ENCODE results near the gene OTOG.
A peak's percentile ranks its signal among the peaks of the same experiment; 100 is the strongest.

OTOG gene

DNA sequence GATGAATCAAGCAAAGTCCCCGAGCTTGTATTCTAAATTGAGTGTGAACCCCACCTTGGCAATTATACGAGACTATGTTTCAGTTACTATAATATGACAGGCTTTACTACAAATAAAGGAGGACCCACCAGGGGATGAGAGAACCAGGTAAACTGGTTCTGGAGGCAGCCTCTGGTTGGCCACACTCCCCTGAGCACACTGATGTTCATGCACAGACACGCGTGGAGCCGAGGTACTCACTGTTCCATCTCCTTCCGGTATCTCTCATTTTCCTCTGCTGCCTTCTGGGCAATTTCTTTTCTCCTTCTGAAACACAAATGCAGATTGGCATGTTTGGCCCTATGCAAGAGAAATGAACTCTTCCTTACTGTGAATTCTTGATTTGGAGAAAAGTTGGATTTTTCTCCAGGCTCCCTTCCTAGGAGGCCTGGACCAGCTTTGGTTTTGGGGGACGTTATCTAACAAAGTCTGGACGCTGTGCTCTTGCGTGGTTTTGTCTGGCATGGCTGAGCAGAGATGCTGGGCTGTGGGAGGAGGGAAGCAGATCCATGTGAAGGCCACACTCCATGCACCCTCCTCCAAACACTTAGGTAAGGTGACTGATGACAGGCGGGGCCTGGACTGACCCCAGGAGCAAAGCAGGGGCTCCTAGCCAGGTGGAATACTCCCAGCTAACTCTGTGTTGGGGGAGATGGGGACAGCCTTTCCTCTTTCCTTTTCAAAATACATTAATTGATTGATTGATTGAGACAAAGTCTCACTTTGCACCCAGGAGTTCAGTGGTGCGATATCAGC is 25.8 kb upstream of the OTOG start:
- no peak for DNase-seq

DNA sequence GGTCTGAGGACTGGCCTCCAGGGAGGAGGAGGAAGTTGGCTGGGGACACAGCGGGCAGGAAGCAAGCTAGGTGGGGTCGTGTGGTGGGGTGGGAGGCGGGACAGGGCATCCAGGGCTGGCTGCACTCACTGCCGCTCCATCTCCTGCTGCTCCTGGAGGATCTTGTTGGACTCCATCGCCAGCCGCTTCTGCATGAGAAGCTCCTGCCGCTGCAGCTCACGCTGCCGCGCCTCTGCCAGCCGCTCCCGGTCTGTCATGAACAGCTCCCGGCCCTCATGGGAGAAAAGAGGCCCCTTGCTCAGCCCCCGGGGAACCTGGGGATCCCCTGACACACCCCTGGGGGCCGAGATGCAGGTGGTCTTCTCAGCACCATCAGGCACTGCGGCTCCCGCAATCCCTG is 24.4 kb upstream of the OTOG start:
- DNase-seq = no peak

DNA sequence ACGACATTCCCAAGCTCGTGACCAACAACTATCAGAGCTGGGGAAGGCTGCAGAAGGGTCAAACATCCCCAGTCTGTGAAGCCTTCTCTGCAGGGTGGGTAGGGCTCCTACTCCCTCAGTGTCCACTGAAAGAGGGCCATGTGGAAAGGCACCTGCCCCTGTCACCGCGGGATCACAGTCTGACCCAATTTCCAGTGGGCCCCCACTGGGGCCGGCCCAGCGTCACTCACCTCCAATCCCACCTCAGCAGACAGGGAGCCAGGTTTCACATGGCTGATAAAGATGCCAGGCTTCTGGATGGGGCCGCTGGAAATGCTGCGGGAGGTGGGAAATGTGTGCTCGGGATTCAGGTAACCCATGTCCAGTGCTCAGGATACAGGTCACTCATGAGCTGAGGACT is 22.8 kb upstream of the OTOG start:
- no peak for DNase-seq

DNA sequence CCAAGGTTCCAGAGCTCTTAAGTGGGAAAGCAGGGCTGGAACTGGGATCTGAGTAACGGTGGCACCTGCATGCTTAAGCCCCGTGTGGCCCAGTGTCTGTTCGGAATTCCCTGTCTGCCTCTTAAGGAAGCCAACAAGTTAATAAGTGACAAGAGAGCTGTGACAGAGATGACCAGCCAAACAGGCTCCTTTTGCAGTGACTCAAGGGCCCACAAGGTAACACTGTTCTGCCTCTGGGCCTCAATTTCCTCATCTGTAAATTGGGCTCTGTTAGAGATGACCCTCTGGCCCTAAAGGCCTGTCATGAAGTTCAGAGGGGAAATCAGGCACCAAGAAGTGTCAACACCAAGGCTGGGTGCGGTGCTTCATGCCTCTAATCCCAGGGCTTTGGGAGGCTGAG is 21.5 kb upstream of the OTOG start:
- DNase-seq = no peak

DNA sequence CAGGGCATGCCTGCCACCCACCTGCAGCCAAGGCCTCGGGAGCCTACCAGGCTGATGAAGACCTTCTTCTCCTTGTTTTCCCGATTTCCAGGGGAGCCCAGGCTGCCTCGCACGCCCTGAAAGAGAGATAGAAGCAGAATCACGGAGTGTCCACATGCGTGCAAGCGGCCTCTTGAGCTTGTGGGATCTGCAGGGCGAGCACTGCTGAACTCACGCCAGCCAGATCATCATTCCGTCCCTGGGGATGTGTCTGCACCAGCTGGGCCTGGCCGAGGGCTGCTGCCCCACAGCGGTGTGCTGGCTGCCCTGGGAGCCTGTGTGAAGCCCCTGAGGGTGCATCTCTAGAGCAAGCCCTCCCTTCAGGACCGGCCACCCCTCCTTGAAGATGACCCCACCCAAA is 20.7 kb upstream of the OTOG start:
- DNase-seq = no peak

DNA sequence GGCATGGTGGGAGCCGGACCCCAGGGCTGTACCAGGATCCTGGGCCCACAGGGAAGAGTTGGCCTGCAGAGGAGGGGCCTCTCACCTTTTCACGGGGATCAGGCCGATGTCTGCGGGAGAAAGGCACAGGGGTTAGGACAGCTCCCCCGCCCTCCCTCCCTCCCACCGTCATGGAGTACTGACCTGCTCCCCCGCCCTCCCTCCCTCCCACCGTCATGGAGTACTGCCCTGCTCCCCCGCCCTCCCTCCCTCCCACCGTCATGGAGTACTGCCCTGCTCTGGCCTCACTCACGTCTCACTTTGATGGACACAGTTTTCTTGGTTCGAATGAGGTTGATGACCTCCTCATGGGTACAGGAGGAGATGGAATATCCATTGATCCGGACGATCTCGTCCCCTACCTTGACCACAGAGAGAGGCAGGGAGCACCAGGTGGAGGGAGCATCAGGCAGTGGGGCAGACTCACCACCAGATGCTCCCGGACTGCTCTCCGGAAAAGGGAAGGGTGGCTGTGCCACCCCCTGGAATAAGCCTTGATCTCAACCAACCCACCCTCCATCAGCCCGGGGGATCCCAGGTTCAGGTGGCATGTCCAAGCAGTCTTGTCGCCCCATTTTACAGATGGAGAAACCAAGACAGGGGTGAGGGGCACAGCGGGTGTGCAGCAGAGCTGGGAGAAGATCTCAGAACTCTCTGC is 20.0 kb upstream of the OTOG start:
- no peak for DNase-seq

DNA sequence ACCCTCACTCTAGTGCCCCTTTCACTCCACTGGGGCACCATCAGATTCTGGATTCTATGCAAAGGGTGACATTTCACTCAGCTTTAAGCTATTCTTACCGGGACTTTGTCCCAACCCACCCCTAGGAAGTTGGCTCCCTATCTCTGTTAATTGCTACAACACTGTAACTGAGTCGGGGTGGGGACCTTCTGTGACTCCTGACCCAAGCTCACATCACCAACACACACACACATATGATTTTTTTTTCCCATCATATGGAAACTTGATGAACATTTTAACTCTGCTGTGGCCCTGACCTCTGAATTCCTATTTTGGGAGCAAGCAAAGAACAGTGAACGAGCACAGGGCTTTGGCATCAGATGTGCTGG is 19.4 kb upstream of the OTOG start:
- DNase-seq = no peak

DNA sequence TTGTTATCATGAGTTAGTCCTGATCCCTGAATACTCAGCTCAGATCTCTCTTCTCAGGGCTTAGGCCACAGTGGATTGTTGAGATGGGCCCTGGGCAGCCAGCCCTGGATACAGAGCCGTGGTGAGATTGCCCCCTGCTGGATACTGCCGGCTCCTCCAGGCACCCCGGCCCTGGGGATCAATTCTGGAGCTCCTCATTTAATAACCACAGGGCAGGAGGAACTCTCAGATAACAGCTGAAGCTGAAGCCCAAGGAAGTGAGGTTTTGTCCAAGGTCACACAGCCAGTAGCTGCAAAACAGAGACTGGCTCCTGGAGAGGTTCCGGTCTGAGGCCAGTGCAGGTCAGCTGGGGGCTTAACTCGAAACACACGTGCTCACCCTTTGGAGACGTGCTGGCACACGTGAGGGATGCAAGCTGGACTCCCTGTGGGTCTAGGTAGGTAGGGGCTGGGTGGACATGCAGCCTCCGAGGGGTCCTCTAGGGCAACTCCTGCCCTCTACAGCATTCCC is 18.8 kb upstream of the OTOG start:
- peak; percentile 54 for DNase-seq

DNA sequence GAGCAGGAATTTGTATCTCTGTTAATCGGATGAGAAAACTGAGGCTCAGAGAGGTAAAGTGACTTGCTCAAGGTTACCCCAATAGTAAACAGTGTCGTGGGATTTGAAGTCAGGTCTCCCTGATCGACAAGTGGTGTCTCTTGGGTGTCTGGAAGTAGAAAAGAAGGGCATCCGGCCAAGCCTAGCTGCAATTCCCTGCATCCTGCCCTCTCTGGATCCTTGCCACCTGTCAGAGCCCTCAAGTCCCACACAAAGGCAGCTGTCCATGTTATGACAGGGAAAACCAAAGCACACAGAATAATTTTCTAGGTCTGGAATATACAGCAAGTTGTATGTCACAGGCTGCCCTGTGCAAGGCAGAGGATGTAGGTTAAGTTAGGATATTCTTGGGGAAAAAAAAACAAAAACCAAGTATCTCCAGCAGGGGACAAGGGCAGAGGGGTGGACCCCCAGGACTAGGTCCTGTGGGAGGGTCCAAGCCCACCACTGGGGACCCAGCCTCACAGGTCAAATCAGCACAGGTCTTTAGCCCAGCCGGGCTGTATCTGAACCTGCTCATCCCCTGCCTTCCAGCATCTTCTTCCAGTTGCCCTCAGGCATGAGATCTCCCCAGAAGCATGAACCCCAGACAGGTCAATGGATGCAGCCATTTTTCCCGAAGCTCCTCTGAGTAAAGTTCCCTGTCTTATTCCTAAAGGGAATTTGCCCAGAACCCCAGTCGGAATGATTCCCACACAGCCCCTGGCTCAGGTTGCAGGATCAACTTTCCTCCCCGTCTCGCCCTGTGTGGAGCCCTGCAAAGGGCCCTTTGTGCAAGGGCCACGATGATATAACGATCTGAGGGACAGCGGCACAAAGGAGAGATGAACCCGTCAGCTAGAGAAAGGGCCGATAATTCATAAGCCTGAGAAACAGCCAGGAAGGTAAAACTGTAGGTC is 17.9 kb upstream of the OTOG start:
- no peak for DNase-seq

DNA sequence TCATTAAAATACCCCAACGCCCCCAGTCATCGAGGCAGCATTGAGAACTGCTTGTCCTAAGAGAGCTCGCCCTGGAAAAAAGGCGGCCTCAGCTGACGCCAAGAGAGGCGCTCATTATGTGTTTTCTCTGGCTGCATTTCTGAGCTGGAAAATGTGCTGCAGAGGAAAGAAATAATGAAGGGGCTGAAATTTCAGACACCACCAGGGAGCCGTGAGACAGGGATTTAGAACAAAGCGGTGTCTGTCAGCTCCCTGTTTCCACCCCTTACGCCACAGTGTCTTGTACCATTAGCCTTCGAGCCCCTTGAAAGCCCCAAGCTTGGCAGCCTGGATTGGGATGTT is 17.2 kb upstream of the OTOG start:
- no peak for DNase-seq

DNA sequence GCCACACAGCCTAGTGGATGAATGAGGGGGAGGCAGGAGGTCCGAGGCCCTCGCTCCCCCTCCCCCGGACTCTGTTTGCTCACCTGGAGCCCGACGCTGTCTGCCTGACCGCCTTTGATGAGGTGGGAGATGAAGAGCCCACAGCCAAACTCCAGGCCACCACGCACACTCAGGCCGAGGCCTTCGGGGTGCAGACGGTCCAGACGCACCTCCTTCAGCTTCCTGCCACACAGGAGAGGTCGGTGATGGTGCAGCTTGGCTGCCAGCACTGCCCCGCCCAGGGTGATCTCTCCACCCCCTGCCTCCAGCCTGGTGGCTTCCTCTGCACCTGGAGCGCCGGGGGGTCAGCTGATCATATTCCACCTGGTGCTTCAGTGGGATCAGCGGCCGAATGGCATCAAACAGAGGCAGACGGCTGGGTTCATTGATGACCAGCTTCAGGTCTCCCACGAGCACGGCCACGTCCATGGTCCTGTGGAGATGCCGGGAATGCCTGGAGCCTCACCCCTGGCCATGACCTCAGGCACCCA is 15.9 kb upstream of the OTOG start:
- DNase-seq = no peak

DNA sequence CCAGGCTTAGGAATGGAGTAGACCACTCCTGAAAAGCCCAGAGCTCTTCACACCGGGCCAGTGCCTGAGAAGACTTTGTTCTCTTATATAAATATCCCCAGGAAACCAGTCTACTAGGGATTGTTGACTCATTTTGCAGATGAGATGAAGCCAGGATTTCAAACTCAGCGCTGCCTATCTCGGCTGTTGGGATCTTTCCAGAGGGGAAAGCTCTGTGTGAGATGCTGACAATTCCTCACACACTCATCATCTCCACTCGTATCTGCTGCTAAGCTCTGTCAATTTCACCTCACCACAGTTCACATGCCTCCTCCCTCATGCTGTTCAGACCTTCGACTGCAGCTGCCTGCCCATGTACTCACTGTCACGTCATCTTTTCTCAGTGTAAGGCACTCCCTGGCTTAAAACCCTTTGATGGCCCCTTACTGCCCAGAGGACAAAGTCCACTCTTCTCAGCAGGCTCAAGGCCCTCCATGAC is 15.4 kb upstream of the OTOG start:
- DNase-seq = no peak

DNA sequence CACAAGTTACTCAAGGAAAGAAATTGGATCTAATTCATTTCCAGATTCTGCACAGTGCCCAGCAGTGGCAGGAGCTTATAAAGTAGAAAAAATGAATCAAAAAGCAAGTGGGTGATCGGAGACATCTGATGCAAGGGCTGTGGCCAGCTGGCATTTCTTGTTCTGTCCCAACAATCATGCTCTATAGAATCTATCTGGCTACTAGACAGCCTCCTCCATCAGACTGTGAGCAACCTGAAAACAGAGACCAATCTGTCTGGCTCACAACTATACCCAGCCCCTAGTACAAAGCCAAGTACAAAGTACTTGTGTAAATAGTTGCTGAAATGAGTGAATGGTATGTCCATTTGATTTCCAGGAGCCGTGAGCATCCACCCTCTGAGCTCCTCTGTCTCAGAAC is 14.3 kb upstream of the OTOG start:
- DNase-seq = no peak

DNA sequence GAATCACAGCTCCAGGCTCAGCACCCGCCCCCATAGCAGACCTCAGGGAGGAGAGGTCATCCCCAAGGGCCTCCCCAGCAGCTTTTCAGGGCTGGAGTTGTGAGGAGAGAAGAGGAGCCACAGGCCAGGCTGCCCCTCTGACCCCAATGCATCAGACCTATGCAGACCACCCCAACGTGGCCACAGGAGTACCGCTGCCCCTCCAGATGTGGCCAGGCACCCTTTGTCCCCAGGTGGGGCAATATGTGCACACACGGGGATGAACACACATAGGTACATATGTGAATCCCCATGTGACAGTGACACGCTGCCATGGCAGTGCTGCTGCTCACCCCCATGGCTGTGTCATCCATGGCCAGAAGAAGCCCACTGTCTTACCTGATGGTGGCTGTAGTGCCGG is 13.7 kb upstream of the OTOG start:
- no peak for DNase-seq

DNA sequence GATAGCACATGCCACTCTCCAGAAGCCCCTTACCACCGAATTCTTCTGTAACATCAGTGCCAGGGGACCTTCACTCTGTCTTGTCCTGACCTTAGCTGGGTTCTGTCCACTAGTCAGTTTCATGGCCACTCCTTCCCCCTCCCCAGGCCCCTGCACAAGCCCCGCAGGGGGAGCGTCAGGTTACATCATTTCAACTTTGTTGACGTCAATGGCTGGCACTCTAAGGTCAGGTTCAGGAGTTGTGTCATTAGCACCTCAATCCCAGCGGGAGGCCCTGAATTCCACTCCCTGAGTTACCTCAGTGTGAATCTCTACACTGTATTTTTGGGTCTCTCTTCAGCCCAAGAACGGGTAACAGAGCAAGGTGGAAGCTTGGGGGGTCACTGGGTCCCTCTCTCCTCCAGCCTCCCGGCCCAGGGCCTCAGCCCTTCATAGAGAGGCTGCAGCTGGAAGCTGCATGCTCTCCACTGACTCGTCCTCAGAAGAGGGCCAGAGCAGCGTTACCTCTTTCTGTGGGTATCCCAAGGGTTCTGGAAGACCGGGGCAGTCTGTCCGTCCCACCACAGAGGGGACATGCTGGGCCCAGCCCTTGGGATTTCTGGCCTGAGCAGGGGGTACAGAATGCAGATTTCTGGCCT is 13.2 kb upstream of the OTOG start:
- DNase-seq = no peak

DNA sequence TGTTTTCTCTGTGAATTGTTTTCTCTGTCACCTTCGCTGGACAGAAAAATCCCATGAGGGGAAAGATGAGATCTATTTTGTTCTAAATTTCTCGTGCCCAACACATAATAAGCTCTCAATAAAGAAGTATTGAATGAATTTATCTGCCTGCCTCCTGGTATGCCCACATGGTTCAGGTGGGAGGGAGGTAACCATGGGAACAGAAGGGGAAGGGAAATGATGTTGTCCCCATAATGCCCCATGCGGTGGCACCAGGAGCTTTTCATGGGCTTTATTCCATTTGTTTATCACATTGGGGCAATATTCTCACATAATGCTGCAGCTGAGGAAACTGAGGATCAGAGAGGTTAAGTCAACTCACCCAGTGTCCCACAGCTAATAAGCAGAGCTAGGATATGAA is 11.6 kb upstream of the OTOG start:
- DNase-seq = no peak

DNA sequence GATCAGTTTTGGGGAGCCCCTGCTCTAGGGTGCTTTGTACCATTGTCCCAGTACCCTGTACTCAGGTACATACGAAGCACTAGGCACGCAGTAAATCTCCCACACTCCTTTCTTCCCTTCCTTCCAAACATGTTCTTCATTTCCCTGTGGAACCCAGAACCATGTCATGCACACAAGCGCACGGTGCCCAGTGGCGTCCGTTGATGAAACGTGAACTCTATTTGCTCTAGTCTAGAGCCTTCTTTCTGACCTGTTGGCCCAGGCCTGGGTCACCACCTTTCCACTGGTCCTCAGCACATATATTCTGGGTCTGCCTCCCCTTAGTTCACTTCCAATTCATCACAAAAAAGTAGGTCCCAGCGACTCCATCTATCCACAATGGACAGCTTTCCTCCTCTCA is 9.8 kb upstream of the OTOG start:
- no peak for DNase-seq

DNA sequence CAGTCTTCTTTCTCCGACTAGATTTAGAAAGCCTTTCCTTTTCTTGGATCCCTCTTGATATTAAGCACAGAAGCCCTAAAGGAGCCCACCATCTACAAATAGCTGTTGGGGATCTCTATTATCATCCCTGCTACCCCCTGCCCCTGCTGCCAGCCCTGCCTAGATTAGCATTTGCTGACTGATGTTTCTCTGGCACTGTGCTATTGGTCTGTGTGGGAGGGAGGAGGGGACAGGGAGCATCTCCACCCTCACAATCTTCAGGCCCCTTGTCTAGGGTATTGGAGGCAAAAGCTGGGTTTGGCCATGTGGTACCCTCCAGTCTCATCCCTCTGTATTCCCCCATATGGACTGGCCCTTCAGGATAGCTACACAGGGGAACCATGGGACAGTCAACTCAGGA is 9.0 kb upstream of the OTOG start:
- DNase-seq = no peak

DNA sequence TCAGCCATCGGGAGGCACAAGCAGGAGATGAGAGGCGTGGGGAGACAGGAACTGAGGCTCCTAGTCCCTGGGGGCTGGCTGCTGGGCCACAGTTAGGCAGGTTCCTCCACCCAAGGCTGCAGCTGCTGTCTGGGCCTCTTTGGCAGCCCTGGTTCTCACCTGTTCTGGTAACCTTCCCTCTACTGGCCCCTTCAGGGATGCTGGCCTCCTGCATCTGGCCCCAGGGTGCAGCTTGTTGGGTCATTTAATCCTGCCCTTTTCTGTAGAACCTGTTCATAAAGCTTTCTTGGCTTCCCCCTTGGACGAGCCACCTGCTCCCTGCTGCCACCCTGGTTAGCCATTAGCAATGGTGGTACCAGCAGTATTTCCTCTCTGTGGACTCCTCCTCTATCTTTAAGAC is 8.3 kb upstream of the OTOG start:
- DNase-seq = no peak

DNA sequence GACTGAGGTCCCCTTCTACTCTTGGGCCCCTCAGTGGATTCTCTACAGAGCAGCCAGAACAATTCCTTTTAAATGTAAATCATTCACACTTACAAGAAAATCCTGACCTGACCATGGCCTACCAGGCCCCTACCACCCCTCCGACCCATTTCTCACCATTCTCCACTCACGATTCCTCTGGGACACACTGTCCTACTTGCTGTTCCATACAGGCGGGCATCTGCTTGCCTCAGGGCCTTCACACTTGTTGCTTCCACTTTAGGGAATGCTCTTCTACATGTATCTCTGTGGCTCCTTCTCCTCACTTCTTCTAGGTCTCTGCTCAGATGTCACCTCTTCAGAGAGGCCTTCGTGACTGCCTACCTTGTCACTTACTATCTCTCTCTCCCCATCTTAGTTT is 6.3 kb upstream of the OTOG start:
- DNase-seq = no peak

DNA sequence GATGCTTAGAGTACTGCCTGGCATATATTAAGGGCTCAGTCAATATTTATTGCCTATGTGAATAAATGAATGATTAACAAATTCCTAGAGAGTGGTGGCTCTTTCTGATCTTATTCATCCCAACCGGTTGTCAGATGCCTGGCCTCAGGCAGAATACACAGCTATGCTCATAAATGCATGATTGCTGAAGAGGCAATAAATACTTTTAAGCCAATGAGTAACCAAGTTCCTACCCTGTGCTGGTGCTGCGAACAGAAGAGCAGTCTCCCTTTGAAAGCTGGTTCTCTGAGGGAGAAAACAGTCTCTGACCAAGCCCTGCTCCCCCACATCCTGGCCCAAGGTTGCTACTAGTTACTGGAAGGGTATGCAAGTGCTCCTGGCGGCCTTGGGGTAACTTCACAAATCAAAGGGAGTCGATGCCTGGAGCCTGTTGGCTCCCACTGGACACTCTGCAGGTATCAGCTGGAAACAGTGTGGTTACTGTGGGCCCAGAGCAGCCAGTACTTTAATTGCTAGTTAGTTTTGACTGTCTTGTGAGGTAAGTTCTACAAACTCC is 5.7 kb upstream of the OTOG start:
- no peak for DNase-seq

DNA sequence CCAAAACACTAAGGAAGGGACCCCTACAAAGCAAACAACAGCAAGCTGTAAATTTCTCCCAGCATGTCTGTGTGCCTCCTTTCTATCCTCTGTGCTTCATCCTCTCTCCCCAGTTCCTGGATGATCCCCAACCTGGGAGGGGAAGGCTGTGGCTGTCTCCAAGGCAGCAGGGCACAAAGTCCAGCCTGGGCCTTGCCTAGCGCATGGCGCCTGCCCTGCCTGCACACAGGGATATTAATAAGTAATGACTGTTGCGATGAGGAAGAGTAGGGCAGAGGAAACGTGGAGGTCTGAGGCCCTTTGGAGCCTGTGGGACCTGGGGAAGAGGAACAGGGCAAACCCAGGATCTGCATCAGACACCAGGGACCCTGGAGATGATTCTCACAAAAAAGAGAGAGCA is 4.8 kb upstream of the OTOG start:
- no peak for DNase-seq
